Measurements from ENCODE around the gene ETV2. TPM values are rescaled to one million over a fixed set of nuclear protein-coding genes. Genes with fewer than 3 reads are reported as not detected.

The ETV2 gene
- total RNA-seq, 1 experiment from 2014 or later, result 0.73 TPM

DNA sequence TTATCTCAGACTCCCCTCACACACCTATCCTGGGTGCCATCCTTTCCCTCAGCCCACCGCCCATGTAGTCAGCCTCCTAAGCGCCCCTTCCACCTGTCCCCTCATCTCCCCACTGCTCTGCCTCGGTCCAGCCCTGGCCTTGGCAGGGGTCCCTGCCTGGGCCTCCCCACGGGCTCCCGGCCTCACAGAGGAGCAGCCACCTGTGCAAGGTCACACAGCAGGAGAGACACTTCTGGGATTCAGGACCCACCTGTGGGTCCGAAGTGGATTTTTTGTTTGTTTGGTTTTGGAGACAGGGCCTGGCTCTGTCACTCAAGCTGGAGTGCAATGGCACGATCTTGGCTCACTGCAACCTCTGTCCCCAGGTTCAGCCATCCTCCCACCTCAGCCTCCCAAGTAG is 24.1 kb downstream of the ETV2 start:
- TF ChIP-seq EZH2 (IDR thresholded peaks at IDR 0.05; ENCODE audit: borderline replicate concordance, low read depth, low read length, poor library complexity, severe bottlenecking), result no peak
- TF ChIP-seq, protein P1, sequence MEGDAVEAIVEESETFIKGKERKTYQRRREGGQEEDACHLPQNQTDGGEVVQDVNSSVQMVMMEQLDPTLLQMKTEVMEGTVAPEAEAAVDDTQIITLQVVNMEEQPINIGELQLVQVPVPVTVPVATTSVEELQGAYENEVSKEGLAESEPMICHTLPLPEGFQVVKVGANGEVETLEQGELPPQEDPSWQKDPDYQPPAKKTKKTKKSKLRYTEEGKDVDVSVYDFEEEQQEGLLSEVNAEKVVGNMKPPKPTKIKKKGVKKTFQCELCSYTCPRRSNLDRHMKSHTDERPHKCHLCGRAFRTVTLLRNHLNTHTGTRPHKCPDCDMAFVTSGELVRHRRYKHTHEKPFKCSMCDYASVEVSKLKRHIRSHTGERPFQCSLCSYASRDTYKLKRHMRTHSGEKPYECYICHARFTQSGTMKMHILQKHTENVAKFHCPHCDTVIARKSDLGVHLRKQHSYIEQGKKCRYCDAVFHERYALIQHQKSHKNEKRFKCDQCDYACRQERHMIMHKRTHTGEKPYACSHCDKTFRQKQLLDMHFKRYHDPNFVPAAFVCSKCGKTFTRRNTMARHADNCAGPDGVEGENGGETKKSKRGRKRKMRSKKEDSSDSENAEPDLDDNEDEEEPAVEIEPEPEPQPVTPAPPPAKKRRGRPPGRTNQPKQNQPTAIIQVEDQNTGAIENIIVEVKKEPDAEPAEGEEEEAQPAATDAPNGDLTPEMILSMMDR (conservative IDR thresholded peaks at IDR 0.05; ENCODE audit: low read depth, low read length), result no peak
- POLR2A ChIA-PET (ENCODE audit: low non-redundant PET), result no interaction called here
- CTCF ChIA-PET, result no interaction called here

GRCh38 chr19:35666251-35666913 is 24.8 kb downstream of the ETV2 start, which contains the start of gene UPK1A:
Gene UPK1A (plus strand): TSS chr19:35666517. CDS start chr19:35666813, 296 bp downstream.
- Histone ChIP-seq H3K9me3 (ENCODE audit: low read depth, low read length, poor library complexity, severe bottlenecking) (no peaks in the 10 kb centered on the region), H3K4me3 (ENCODE audit: low read depth, low read length, poor library complexity, severe bottlenecking) (no peak within 1 kb of the TSS), H3K36me3 (ENCODE audit: insufficient read depth, low read length, poor library complexity, severe bottlenecking) (no peaks in the 10 kb centered on the region), H3K27me3 (replicated peaks; ENCODE audit: insufficient read depth, low read depth, low read length, poor library complexity) (peaks cover 11% of the 10 kb centered on the region), H3K27ac (ENCODE audit: low read depth, low read length, poor library complexity, severe bottlenecking) (no peak within 1 kb of the TSS), H3K4me1 (ENCODE audit: insufficient read depth, low read length, poor library complexity, severe bottlenecking) (no peaks in the 10 kb centered on the region)
- no peak for TF ChIP-seq EZH2 (IDR thresholded peaks at IDR 0.05; ENCODE audit: borderline replicate concordance, low read depth, low read length, poor library complexity, severe bottlenecking)
- TF ChIP-seq, protein P1 (conservative IDR thresholded peaks at IDR 0.05; ENCODE audit: low read depth, low read length), result no peak
- POLR2A ChIA-PET (ENCODE audit: low non-redundant PET), result no interaction called here
- intact Hi-C loops (cut with micrococcal nuclease; ENCODE audit: unreplicated experiment), result no loop called here
- CTCF ChIA-PET, result no interaction called here
- no TSS peak for BruUV-seq (replicated peaks)
- no peak for DNase-seq (ENCODE audit: low spot score)

More for the DNA sequence above, 24.1 kb downstream of the ETV2 start:
- Histone ChIP-seq H3K9me3 (ENCODE audit: low read depth, low read length, poor library complexity, severe bottlenecking) (no peaks in the 10 kb centered on the region), H3K36me3 (ENCODE audit: insufficient read depth, low read length, poor library complexity, severe bottlenecking) (no peaks in the 10 kb centered on the region), H3K4me1 (ENCODE audit: insufficient read depth, low read length, poor library complexity, severe bottlenecking) (no peaks in the 10 kb centered on the region), H3K4me3 (ENCODE audit: low read depth, low read length, poor library complexity, severe bottlenecking) (no peak overlapping the region), H3K27me3 (replicated peaks; ENCODE audit: insufficient read depth, low read depth, low read length, poor library complexity) (peaks cover 11% of the 10 kb centered on the region), H3K27ac (ENCODE audit: low read depth, low read length, poor library complexity, severe bottlenecking) (no peak overlapping the region)
- intact Hi-C loops (cut with micrococcal nuclease; ENCODE audit: unreplicated experiment), result no loop called here
- no peak for DNase-seq (ENCODE audit: low spot score)
- no TSS peak for BruUV-seq (replicated peaks)

- CTCF ChIA-PET, result interaction anchor here (0.6 kb wide), 1 partner anchor 28 kb away, joined by 4 read pairs; no protein-coding TSS in a partner anchor
- no peak for TF ChIP-seq EZH2 (IDR thresholded peaks at IDR 0.05; ENCODE audit: borderline replicate concordance, low read depth, low read length, poor library complexity, severe bottlenecking)
- TF ChIP-seq, protein P1 (conservative IDR thresholded peaks at IDR 0.05; ENCODE audit: low read depth, low read length), result no peak
- no peak for DNase-seq (ENCODE audit: low spot score)
- Histone ChIP-seq H3K27me3 (replicated peaks; ENCODE audit: insufficient read depth, low read depth, low read length, poor library complexity) (peaks cover 35% of the 10 kb centered on the region), H3K9me3 (ENCODE audit: low read depth, low read length, poor library complexity, severe bottlenecking) (no peaks in the 10 kb centered on the region), H3K4me3 (ENCODE audit: low read depth, low read length, poor library complexity, severe bottlenecking) (no peak overlapping the region), H3K36me3 (ENCODE audit: insufficient read depth, low read length, poor library complexity, severe bottlenecking) (no peaks in the 10 kb centered on the region), H3K27ac (ENCODE audit: low read depth, low read length, poor library complexity, severe bottlenecking) (no peak overlapping the region), H3K4me1 (ENCODE audit: insufficient read depth, low read length, poor library complexity, severe bottlenecking) (no peaks in the 10 kb centered on the region)
- no TSS peak for BruUV-seq (replicated peaks)
- POLR2A ChIA-PET (ENCODE audit: low non-redundant PET), result no interaction called here
- intact Hi-C loops (cut with micrococcal nuclease; ENCODE audit: unreplicated experiment), result no loop called here
Measured at GRCh38 chr19:35669566-35669965, 28.0 kb downstream of the ETV2 start.
